MM.1S (cell line): ENCODE results near the gene GID8.

ENCODE experiments used
- DNase-seq: peaks from one replicate; pipeline ENCODE4 v3.0.0-alpha.2; 2015
- H2AFZ ChIP-seq: fragments of 300-600 bp; sonication (generic); 2 replicates; pipeline ENCODE4 v1.6.0; 2016; ENCODE audit warnings: antibody characterized with exemption, low read length
- H3F3A ChIP-seq: fragments of 300-600 bp; sonication (generic); 2 replicates; pipeline ENCODE4 v1.6.1; 2016; ENCODE audit warnings: mild to moderate bottlenecking, antibody characterized with exemption, low read length, moderate library complexity, mixed read lengths; ENCODE audit not compliant: insufficient read depth
- H3K27ac ChIP-seq: fragments of 300-600 bp; sonication (generic); 2 replicates; pipeline ENCODE4 v1.5.1; 2016; ENCODE audit warnings: mild to moderate bottlenecking, low read length
- H3K27me3 ChIP-seq: fragments of 300-600 bp; sonication (generic); replicated peaks from 2 replicates; pipeline ENCODE4 v1.6.0; 2016; ENCODE audit warnings: low read length; ENCODE audit not compliant: insufficient read depth
- H3K36me3 ChIP-seq: fragments of 300-600 bp; sonication (generic); replicated peaks from 2 replicates; pipeline ENCODE4 v1.6.1; 2016; ENCODE audit warnings: mild to moderate bottlenecking, low read length, mixed read lengths; ENCODE audit not compliant: insufficient read depth
- H3K4me1 ChIP-seq: fragments of 300-600 bp; sonication (generic); 2 replicates; pipeline ENCODE4 v1.6.1; 2016; ENCODE audit warnings: low read length, mixed read lengths
- H3K4me2 ChIP-seq: fragments of 300-600 bp; sonication (generic); 2 replicates; pipeline ENCODE4 v1.6.0; 2016; ENCODE audit warnings: low read depth, low read length
- H3K4me3 ChIP-seq: fragments of 300-600 bp; sonication (generic); 2 replicates; pipeline ENCODE4 v1.5.1; 2016; ENCODE audit warnings: low read length, mixed read lengths
- H3K79me2 ChIP-seq: fragments of 300-600 bp; sonication (generic); 2 replicates; pipeline ENCODE4 v1.6.1; 2016; ENCODE audit warnings: mixed run types, low read length, mixed read lengths
- H3K9ac ChIP-seq: fragments of 300-600 bp; sonication (generic); 2 replicates; pipeline ENCODE4 v1.6.1; 2016; ENCODE audit warnings: low read length, mixed read lengths
- H3K9me2 ChIP-seq: fragments of 300-600 bp; sonication (generic); replicated peaks from 2 replicates; pipeline ENCODE4 v1.6.1; 2016; ENCODE audit warnings: mild to moderate bottlenecking, low read length, mixed read lengths; ENCODE audit not compliant: insufficient read depth
- H3K9me3 ChIP-seq: fragments of 300-600 bp; sonication (generic); replicated peaks from 2 replicates; pipeline ENCODE4 v1.6.1; 2016; ENCODE audit warnings: mild to moderate bottlenecking, low read length, mixed read lengths; ENCODE audit not compliant: insufficient read depth
- H4K20me1 ChIP-seq: fragments of 300-600 bp; sonication (generic); 2 replicates; pipeline ENCODE4 v1.6.1; 2016; ENCODE audit warnings: mild to moderate bottlenecking, low read length, moderate library complexity, mixed read lengths; ENCODE audit not compliant: insufficient read depth
- EZH2 ChIP-seq: fragments of 300-600 bp; sonication (generic); optimal IDR thresholded peaks from 2 replicates; pipeline ENCODE3; 2017; ENCODE audit warnings: low read depth, mild to moderate bottlenecking, antibody characterized with exemption, low read length, mixed read lengths
- EZH2phosphoT487 ChIP-seq: fragments of 300-600 bp; sonication (generic); IDR thresholded peaks from 2 replicates; pipeline ENCODE4 v1.6.1; 2018; ENCODE audit warnings: antibody characterized with exemption, low read length
- TF ChIP-seq, protein P1 (sequence below): fragments of 300-600 bp; sonication (generic); IDR thresholded peaks from 2 replicates; pipeline ENCODE4 v1.5.1; 2016; ENCODE audit warnings: antibody characterized with exemption, low read length, mixed read lengths

Gene GID8

DNA sequence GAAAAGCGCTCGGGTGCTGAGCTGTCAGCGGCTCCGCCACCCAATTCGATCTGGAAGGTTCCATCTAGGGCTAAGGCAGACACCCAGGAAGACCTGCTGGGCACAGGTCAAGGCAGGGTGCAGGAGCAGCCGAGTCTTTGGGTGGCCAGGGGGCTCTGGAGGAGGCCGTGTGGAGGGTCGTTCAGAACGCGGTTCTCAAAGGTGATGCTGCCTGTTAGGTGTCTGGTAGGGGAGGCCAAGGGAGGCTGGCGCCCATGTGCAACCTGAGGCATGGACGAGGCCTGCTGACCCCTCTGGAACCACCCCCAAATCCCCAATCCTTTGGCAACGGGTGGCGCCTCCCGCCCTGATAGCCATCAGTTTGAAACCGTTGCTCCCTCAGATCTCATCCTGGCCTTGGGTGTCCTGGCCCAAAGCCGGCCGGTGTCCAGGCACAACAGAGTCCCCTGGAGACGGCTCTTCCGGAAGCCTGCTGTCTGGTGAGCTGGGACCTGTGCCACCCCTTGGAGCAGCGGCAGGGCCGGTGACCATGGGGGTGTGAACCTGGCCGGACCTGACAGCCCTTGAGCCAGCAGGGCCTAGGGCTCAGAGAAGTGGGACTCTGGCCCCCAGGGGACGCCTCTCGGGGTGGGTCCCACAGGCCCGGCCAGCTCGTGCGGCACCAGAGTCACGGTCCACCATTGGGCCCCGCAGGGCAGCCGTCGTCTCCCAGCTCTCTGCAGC, 25.1 kb downstream of the GID8 start:
- Histone ChIP-seq H3K4me1 (no peaks in the 10 kb centered on the region), H3K79me2 (no peaks in the 10 kb centered on the region), H3K36me3 (no peaks in the 10 kb centered on the region), H3K9me3 (no peaks in the 10 kb centered on the region), H3K9ac (no peak overlapping the region), H3K27ac (no peak overlapping the region), H3K4me2 (no peak overlapping the region), H3K27me3 (peaks cover 64% of the 10 kb centered on the region), H3F3A (no peaks in the 10 kb centered on the region), H2AFZ (no peak overlapping the region), H3K9me2 (no peaks in the 10 kb centered on the region), H4K20me1 (no peaks in the 10 kb centered on the region), H3K4me3 (no peak overlapping the region)
- DNase-seq: no peak
- TF ChIP-seq, protein P1, sequence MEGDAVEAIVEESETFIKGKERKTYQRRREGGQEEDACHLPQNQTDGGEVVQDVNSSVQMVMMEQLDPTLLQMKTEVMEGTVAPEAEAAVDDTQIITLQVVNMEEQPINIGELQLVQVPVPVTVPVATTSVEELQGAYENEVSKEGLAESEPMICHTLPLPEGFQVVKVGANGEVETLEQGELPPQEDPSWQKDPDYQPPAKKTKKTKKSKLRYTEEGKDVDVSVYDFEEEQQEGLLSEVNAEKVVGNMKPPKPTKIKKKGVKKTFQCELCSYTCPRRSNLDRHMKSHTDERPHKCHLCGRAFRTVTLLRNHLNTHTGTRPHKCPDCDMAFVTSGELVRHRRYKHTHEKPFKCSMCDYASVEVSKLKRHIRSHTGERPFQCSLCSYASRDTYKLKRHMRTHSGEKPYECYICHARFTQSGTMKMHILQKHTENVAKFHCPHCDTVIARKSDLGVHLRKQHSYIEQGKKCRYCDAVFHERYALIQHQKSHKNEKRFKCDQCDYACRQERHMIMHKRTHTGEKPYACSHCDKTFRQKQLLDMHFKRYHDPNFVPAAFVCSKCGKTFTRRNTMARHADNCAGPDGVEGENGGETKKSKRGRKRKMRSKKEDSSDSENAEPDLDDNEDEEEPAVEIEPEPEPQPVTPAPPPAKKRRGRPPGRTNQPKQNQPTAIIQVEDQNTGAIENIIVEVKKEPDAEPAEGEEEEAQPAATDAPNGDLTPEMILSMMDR: no peak
- TF ChIP-seq EZH2phosphoT487 (no peak), EZH2 (no peak)

GRCh38 chr20:62963614-62964397, 25.9 kb downstream of the GID8 start:
- no peaks in the 10 kb centered on the region for H3K79me2 ChIP-seq
- H3K36me3 ChIP-seq: no peaks in the 10 kb centered on the region
- H3K4me2 ChIP-seq: no peak overlapping the region
- TF ChIP-seq EZH2: no peak
- TF ChIP-seq, protein P1: no peak
- no peak for TF ChIP-seq EZH2phosphoT487
- no peak overlapping the region for H3K4me3 ChIP-seq
- no peaks in the 10 kb centered on the region for H3K9me2 ChIP-seq
- no peaks in the 10 kb centered on the region for H3K4me1 ChIP-seq
- no peaks in the 10 kb centered on the region for H3F3A ChIP-seq
- peaks cover 72% of the 10 kb centered on the region for H3K27me3 ChIP-seq
- H2AFZ ChIP-seq: no peak overlapping the region
- H3K9ac ChIP-seq: no peak overlapping the region
- no peaks in the 10 kb centered on the region for H3K9me3 ChIP-seq
- H3K27ac ChIP-seq: no peak overlapping the region
- no peaks in the 10 kb centered on the region for H4K20me1 ChIP-seq
- DNase-seq: no peak

- Histone ChIP-seq H3K36me3 (no peaks in the 10 kb centered on the region), H4K20me1 (no peaks in the 10 kb centered on the region), H3K4me2 (no peak overlapping the region), H3K9me2 (no peaks in the 10 kb centered on the region), H3K4me1 (no peaks in the 10 kb centered on the region), H3K9me3 (no peaks in the 10 kb centered on the region), H2AFZ (no peak overlapping the region), H3K79me2 (no peaks in the 10 kb centered on the region), H3K9ac (no peak overlapping the region), H3K4me3 (no peak overlapping the region), H3K27me3 (peaks cover 72% of the 10 kb centered on the region), H3K27ac (no peak overlapping the region), H3F3A (no peaks in the 10 kb centered on the region)
- TF ChIP-seq, protein P1: no peak
- TF ChIP-seq EZH2: no peak
- no peak for TF ChIP-seq EZH2phosphoT487
- no peak for DNase-seq
Measured at GRCh38 chr20:62964700-62965099, 26.8 kb downstream of the GID8 start.
